GM12873 (cell line): Measurements from ENCODE around the gene NHS.

Experiments used
- CTCF ChIP-seq: IDR thresholded peaks from 2 replicates; pipeline ENCODE4 v1.5.1; 2012; ENCODE audit warnings: low read depth, mild to moderate bottlenecking, moderate library complexity, low read length, control low read depth; ENCODE audit not compliant: insufficient read depth; ENCODE audit errors: missing control alignments

The NHS gene

GRCh38 chrX:17644001-17644400, 269.0 kb downstream of the NHS start:
- TF ChIP-seq CTCF, result no peak

GRCh38 chrX:17654116-17654515, 279.1 kb downstream of the NHS start:
- TF ChIP-seq CTCF, result no peak

GRCh38 chrX:17655211-17656034, 280.4 kb downstream of the NHS start:
- TF ChIP-seq CTCF, result no peak

- TF ChIP-seq CTCF, result no peak
Measured at GRCh38 chrX:17656035-17656418, 281.0 kb downstream of the NHS start.

GRCh38 chrX:17656556-17656955, 281.6 kb downstream of the NHS start:
- TF ChIP-seq CTCF, result no peak

GRCh38 chrX:17662391-17662790, 287.4 kb downstream of the NHS start:
- TF ChIP-seq CTCF, result no peak

- TF ChIP-seq CTCF, result no peak
Measured at GRCh38 chrX:17668929-17669328, 293.9 kb downstream of the NHS start.
